Lower lobe of right lung (tissue), 2 donors: ENCODE results near the gene NT5C1A. TPM values are rescaled to one million over a fixed set of nuclear protein-coding genes. Genes with fewer than 3 reads are reported as not detected.

Experiments used
- ATAC-seq, 2 donors: fragments of 200-7000 bp; cut with Tn5 transposase; one replicate each; pipeline ENCODE4 v1.9.1; 2020 to 2022; ENCODE audit warnings: mild to moderate bottlenecking in 2 of 2, moderate library complexity in 2 of 2
- DNase-seq: peaks from one replicate; pipeline ENCODE4 v3.0.0-alpha.2; 2020
- H3K27ac ChIP-seq: fragments of 200-600 bp; one replicate; pipeline ENCODE4 v1.8.0; 2022
- H3K27me3 ChIP-seq: fragments of 200-600 bp; one replicate; pipeline ENCODE4 v1.8.0; 2022; ENCODE audit warnings: low read depth
- H3K36me3 ChIP-seq: fragments of 200-600 bp; one replicate; pipeline ENCODE4 v1.8.0; 2022; ENCODE audit warnings: mild to moderate bottlenecking
- H3K4me1 ChIP-seq: fragments of 200-600 bp; one replicate; pipeline ENCODE4 v1.8.0; 2022
- H3K4me3 ChIP-seq: fragments of 200-600 bp; one replicate; pipeline ENCODE4 v1.8.0; 2022; ENCODE audit warnings: mild to moderate bottlenecking
- H3K9me3 ChIP-seq: fragments of 200-600 bp; one replicate; pipeline ENCODE4 v1.8.0; 2022
- CTCF ChIP-seq: fragments of 200-600 bp; IDR thresholded peaks from one replicate; pipeline ENCODE4 v1.8.0; 2022; ENCODE audit warnings: antibody characterized with exemption, mild to moderate bottlenecking
- intact Hi-C: fragments of 100-400 bp; cut with DNase I; formaldehyde crosslinking; loops from one replicate; pipeline ENCODE4 v1.11.0; 2022
- total RNA-seq: library from RNA; stranded (reverse); fragmentation: NEBNext Ultra II Directional; extraction: Animal tissue kit (Norgen Biotek cat#: 25700); gene quantifications from one replicate; pipeline ENCODE4 v1.2.1, GENCODE V29; 2021
- donor health status: DM: no; HTN: yes; CAD: no; lungs with severe emphysema.

The NT5C1A gene
- total RNA-seq, 1 donor from 2014 or later: not detected

DNA sequence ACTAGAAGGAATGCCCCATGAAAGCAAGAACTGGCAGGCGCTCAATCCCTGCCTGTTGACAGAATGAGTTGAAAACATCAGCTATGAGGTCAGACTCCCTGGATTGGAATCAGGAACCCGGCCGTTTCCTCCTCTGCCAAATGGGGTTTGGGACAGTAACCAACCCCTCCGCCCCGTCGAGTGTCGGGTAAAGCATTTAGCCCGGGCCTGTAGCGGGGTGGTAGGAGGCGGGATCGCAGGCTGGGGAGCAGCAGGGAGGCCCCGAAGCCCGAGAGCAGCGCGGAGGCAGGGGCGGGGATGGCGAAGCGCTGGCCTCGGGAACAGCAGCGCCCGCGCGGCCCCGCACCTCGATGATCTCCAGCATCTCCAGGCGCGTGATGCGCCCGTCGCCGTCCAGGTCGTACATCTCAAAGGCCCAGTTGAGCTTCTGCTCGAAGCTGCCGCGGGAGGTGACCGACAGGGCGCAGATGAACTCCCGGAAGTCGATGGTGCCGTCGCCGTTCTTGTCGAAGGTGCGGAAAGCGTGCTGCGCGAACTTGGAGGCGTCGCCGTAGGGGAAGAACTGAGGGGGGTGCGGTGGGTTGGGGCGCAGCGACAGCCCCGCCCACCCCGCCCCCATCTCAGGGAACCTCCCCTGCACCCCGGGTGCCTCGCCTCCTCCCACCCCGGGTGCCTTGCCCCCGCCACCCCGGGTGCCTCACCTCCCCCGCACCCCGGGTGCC is 11.8 kb upstream of the NT5C1A start:
- Histone ChIP-seq H3K4me3 (peak overlapping the region; percentile 21), H3K27me3 (peaks cover 29% of the 10 kb centered on the region), H3K36me3 (no peaks in the 10 kb centered on the region), H3K27ac (no peak overlapping the region), H3K4me1 (no peaks in the 10 kb centered on the region), H3K9me3 (no peaks in the 10 kb centered on the region)
- DNase-seq: no peak
- TF ChIP-seq CTCF: no peak
- peak; percentile 18 to 39 for ATAC-seq
- intact Hi-C loops: no loop called here

DNA sequence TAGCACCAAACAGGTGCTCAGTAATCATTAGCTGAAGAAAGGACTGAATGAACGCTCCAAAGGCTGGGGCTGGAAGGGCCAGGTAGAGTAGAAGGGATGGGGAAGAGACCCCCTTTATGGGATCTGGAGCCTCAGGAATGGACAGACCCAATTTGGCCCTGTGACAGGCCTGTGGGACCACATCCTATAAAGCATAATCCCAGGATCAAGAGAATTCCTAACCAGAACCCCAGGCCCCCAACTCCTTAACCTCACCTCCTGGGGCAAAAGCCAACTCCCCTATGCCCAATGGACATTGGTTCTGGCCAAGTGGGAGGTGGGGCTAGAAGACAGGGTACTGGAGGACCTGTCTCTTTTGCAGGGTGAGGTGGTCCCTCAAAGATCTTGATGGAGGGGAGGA is 10.1 kb upstream of the NT5C1A start:
- Histone ChIP-seq H3K4me1 (no peaks in the 10 kb centered on the region), H3K4me3 (no peak overlapping the region), H3K36me3 (no peaks in the 10 kb centered on the region), H3K9me3 (no peaks in the 10 kb centered on the region), H3K27ac (no peak overlapping the region), H3K27me3 (peaks cover 29% of the 10 kb centered on the region)
- TF ChIP-seq CTCF: no peak
- no peak for DNase-seq
- ATAC-seq: no peak
- intact Hi-C loops: no loop called here

- no peaks in the 10 kb centered on the region for H3K9me3 ChIP-seq
- TF ChIP-seq CTCF: no peak
- no peak overlapping the region for H3K4me3 ChIP-seq
- peaks cover 29% of the 10 kb centered on the region for H3K27me3 ChIP-seq
- no peak for DNase-seq
- intact Hi-C loops: no loop called here
- no peak for ATAC-seq
- no peaks in the 10 kb centered on the region for H3K36me3 ChIP-seq
- no peaks in the 10 kb centered on the region for H3K4me1 ChIP-seq
- H3K27ac ChIP-seq: no peak overlapping the region
Observed at GRCh38 chr1:39681294-39681693, 9.4 kb upstream of the NT5C1A start.

- Histone ChIP-seq H3K4me3 (no peak overlapping the region), H3K36me3 (no peaks in the 10 kb centered on the region), H3K27me3 (peaks cover 29% of the 10 kb centered on the region), H3K9me3 (no peaks in the 10 kb centered on the region), H3K27ac (no peak overlapping the region), H3K4me1 (no peaks in the 10 kb centered on the region)
- DNase-seq: no peak
- no peak for TF ChIP-seq CTCF
- ATAC-seq: no peak
- intact Hi-C loops: no loop called here
Observed at GRCh38 chr1:39680751-39681150, 8.8 kb upstream of the NT5C1A start.

- H3K27ac ChIP-seq: no peak overlapping the region
- no peak for TF ChIP-seq CTCF
- intact Hi-C loops: no loop called here
- H3K36me3 ChIP-seq: no peaks in the 10 kb centered on the region
- H3K4me3 ChIP-seq: no peak overlapping the region
- ATAC-seq (no peak), DNase-seq (no peak)
- H3K4me1 ChIP-seq: no peaks in the 10 kb centered on the region
- no peaks in the 10 kb centered on the region for H3K9me3 ChIP-seq
- peaks cover 24% of the 10 kb centered on the region for H3K27me3 ChIP-seq
Observed at GRCh38 chr1:39679821-39680220, 7.9 kb upstream of the NT5C1A start.
